ENCODE measurements around the gene PPP1R2. TPM values are rescaled to one million over a fixed set of nuclear protein-coding genes. Genes with fewer than 3 reads are reported as not detected.

Gene PPP1R2
- total RNA-seq, 4 donors from 2014 or later = 45.5 to 80.7 (median 71.6) TPM

- intact Hi-C loops (cut with DNase I; ENCODE audit: low total_unique reads) = no loop called here
- no peak for DNase-seq (ENCODE audit: low spot score in 2 of 2)
- H3K4me3 ChIP-seq (ENCODE audit: low read depth, poor library complexity, severe bottlenecking) = no peak overlapping the region
- WGBS, 2 donors = 82 to 83% methylated on average over 8 of the region's 8 CpGs
- no peak for TF ChIP-seq POLR2A (IDR thresholded peaks at IDR 0.05)
- TF ChIP-seq CTCF (IDR thresholded peaks at IDR 0.05) = no peak
Observed at GRCh38 chr3:195548006-195548405, 4.9 kb upstream of the PPP1R2 start.

GRCh38 chr3:195546130-195546560 lies 3.0 kb upstream of the PPP1R2 start:
- TF ChIP-seq CTCF (IDR thresholded peaks at IDR 0.05) (no peak), POLR2A (IDR thresholded peaks at IDR 0.05) (no peak)
- WGBS, 2 donors = 21 to 22% methylated on average over 4 of the region's 4 CpGs
- DNase-seq (ENCODE audit: low spot score in 2 of 2) = peak in 1 of 2 donors; percentile 62
- no peak overlapping the region for H3K4me3 ChIP-seq (ENCODE audit: low read depth, poor library complexity, severe bottlenecking)
- intact Hi-C loops (cut with DNase I; ENCODE audit: low total_unique reads) = no loop called here

GRCh38 chr3:195544634-195545033 lies 1.5 kb upstream of the PPP1R2 start:
- WGBS, 2 donors = 68 to 69% methylated on average over 3 of the region's 3 CpGs
- no peak overlapping the region for H3K4me3 ChIP-seq (ENCODE audit: low read depth, poor library complexity, severe bottlenecking)
- intact Hi-C loops (cut with DNase I; ENCODE audit: low total_unique reads) = no loop called here
- TF ChIP-seq POLR2A (IDR thresholded peaks at IDR 0.05) (no peak), CTCF (IDR thresholded peaks at IDR 0.05) (no peak)
- DNase-seq (ENCODE audit: low spot score in 2 of 2) = no peak

GRCh38 chr3:195544230-195544536 lies 1.1 kb upstream of the PPP1R2 start:
- 70 to 79% methylated on average over 4 of the region's 4 CpGs for WGBS, 2 donors
- no peak overlapping the region for H3K4me3 ChIP-seq (ENCODE audit: low read depth, poor library complexity, severe bottlenecking)
- intact Hi-C loops (cut with DNase I; ENCODE audit: low total_unique reads) = no loop called here
- TF ChIP-seq POLR2A (IDR thresholded peaks at IDR 0.05) (no peak), CTCF (IDR thresholded peaks at IDR 0.05) (no peak)
- DNase-seq (ENCODE audit: low spot score in 2 of 2) = no peak

GRCh38 chr3:195543500-195544229 lies 540 bp upstream of the PPP1R2 start:
- no peak for DNase-seq (ENCODE audit: low spot score in 2 of 2)
- peak overlapping the region; percentile 33 for H3K4me3 ChIP-seq (ENCODE audit: low read depth, poor library complexity, severe bottlenecking)
- no peak for TF ChIP-seq CTCF (IDR thresholded peaks at IDR 0.05)
- TF ChIP-seq POLR2A (IDR thresholded peaks at IDR 0.05) = no peak
- 16 to 19% methylated on average over 38 of the region's 38 CpGs for WGBS, 2 donors
- intact Hi-C loops (cut with DNase I; ENCODE audit: low total_unique reads) = no loop called here

GRCh38 chr3:195542316-195542697 lies 818 bp downstream of the PPP1R2 start:
- TF ChIP-seq CTCF (IDR thresholded peaks at IDR 0.05) (no peak), POLR2A (IDR thresholded peaks at IDR 0.05) (no peak)
- intact Hi-C loops (cut with DNase I; ENCODE audit: low total_unique reads) = no loop called here
- peak overlapping the region; percentile 91 for H3K4me3 ChIP-seq (ENCODE audit: low read depth, poor library complexity, severe bottlenecking)
- no peak for DNase-seq (ENCODE audit: low spot score in 2 of 2)
- 0% methylated on average over 5 of the region's 5 CpGs for WGBS, 2 donors

All from lower leg skin (tissue), 4 donors.